ENCODE data around the gene TSHZ3.

Gene TSHZ3

DNA sequence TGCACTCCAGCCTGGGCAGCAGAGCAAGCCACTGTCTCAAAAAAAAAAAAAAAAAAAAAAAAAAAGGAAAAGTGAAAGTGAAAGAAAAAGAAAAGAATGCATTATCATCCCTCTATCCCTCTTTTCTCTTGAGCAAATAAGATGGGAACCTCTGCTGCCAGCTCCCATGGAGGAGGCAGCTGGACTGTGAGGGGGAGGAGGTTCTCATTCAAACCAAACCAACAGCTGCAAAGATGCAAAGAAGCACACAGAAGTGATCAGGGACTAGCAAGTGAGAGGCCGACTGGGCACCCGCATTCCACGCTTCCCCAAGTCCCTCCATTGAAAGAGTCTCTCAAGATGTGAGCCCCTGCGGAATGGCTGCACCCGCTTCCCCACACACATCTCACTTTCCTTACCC lies 63.5 kb downstream of the TSHZ3 start:
- no peak for DNase-seq

DNA sequence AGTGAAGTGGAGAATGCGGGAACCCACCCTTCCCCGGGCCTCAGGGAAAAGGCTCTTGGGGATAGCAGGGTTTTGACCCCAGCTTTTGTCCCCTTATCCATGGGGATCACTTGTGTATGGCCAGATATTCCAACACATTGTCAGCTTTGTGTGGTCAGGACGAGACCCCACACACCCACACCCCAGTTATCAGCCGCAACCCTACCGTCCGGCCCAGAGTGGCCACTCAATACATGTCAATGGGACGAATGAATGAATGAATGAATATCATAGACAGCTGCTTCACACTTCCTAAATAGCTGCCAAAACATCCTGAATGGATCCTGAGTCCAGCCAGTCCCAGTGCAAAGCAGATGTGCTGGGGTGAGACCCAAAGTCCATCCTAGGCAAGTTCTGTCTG lies 64.6 kb downstream of the TSHZ3 start:
- DNase-seq: no peak

DNA sequence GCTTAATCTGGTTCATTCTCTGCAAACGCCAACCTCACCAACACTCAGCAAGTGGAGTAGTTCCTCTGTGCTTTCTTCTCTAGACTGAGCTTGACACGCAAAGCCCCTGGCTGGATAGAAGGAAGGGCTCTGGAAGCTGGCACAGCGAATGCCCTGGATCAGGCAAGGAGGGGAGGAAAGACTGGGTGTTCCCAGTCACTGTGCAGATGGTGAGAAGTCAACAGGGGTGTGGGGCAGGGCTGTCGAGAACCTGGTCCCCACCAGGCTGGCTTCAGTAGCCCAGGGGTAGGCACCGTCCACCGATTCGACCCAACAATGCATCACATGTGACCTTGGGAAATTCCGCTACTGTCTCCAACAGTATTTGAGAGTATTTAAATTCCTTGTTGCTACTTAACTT lies 65.5 kb downstream of the TSHZ3 start:
- no peak for DNase-seq

DNA sequence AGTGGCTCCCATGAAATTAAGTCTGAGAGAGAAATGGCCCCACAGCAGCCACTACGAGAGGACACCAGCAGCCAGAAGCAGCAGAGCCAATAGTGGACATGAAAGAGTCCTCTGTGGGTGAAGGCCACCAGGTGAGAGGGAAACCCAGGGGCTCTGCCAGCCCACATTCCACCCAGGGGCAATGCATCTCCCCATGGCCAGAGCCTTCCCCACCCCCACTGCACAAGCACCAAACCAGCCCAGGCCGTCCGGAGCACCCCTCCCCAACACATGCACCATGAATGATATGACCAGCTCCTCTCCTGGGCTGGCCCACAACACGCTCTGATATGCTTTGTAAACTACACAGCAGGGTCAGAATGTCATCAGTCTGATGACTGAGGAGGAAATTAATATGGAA lies 66.9 kb downstream of the TSHZ3 start:
- no peak for DNase-seq

GRCh38 chr19:31280287-31281006 lies 68.8 kb downstream of the TSHZ3 start:
- no peak for DNase-seq

GRCh38 chr19:31279436-31279765 lies 69.8 kb downstream of the TSHZ3 start:
- no peak for DNase-seq

- DNase-seq: no peak
Measured at GRCh38 chr19:31278555-31279435, 70.4 kb downstream of the TSHZ3 start.

GRCh38 chr19:31277516-31277915 lies 71.7 kb downstream of the TSHZ3 start:
- DNase-seq: no peak

DNA sequence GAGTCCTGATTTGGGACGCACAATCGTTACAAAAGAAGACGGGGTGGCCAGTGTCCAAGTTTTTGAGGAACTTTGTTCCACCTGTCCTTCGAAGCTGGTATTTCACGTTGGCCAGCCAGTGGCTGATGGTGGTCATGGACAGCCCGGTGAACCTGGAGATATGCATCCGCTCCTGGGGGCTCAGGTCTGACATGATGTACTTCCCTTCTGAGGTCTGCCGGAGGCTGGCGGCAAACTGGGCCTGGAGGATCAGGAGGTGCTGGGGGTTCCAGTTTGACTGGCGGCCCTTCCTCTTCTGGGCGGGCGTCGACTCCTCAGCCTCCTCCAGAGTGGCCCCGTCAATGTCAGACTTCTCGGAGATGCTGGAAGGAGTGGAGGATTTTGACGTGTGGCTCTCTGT lies 72.4 kb downstream of the TSHZ3 start:
- DNase-seq: no peak

GRCh38 chr19:31275068-31275334 lies 74.2 kb downstream of the TSHZ3 start:
- no peak for DNase-seq

DNA sequence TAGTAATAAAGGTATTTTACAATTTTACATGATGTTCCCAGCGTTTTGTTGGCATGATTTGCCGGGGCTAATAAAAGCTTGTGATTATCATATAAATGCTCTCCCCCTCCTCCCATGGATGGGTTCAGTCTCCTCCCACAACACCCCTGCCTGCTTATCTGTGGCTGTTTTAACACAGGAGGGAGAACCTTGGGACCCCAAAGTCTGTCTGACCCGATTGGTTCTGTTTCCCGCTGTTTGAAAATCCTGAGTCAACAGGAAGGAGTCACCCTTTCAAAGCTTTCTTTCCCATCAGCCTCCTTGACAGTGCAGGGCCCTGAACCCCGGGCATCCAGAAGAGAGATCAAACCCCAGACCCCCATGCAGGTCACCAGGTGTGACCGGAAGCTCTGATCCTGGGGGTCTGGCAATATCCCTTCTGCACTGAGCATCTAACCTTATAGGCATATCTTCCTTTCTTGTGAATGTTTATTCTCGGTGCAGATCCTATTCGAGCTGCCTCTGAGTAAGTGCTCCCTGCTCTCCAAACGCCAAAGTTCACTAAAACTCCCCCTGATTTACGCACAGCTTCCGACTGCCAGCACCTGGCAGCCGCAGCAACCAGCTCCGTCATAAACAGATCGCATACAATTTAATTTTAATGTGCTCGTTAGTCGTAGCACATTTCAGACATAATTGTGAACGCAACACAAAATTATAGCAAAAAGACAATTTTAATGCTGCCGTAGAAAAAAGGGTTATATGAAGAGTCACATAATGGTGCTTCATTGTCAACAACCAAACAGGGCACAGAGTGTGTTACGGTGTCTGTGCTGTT lies 74.8 kb downstream of the TSHZ3 start:
- no peak for DNase-seq

DNA sequence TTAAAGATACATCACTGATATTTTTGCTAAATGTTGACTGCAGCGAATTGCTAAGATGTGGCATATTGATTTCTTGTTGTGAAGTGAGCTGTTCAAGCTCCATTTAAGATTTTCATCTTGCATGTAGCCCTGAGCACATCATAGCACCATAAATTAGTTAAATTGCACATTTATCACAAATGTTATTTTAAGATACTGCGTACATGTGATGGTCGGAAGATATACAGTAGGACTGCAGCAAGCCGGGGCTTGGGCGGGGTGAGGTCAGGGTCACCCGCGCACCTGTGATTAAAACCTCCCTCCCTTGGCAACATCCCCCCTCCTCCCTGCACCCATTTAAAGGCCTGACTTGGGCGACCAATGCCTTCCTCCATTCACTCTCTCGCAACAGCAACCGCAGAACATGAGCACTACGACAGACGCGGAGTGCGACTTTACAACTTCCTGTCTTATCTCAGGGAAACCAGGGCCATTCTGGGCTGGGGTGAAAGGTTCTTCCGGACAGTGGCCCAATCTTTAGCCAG lies 76.6 kb downstream of the TSHZ3 start:
- no peak for DNase-seq

DNA sequence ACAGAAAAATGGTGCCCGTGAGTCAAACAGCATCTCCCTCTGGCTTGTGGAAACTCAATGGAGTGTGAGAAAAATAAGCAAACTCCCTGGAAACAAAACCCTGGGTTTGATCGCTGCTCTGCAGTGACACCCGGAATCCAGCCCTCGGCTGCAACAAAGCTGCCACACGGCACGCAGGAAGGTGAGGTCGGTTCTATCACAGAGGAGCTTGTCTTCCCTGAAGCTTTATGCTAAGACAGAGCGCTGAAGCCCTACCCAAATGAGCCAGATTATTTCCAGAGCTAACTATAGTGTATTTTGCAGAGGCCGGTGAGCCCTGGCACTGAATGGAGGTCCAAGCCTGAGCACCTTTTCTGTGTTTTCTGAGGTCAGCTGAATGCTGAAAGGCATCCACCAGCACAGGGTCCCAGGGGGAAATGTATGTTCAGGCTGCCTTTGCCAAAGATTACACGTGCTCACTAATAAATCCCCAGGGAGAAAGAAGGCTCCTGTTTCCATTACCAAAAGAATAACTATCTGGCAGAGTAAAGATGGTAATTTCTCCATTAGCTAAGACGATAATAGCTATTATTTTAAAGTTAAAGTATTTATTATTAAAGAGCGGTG lies 77.8 kb downstream of the TSHZ3 start:
- DNase-seq: no peak

DNA sequence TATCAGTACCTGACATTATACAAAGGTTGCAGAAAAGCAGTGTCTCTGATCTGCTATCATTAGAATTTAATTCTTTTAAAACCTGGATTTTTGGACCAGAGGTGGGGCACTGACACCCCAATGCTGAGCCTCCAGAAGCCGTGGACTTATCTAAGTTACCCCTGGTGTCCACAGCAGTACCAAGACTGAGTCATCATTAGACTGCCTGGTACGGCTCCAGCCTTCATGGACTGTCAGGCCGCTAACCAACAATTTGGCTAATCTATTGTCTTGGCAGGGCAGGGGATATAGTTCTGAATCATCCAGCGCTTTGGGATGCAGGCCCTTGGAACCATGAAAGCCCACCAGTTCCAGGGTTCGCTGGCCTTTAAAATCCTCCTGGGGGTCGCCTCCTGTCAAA lies 78.3 kb downstream of the TSHZ3 start:
- no peak for DNase-seq

- no peak for DNase-seq
Measured at GRCh38 chr19:31269425-31270127, 79.7 kb downstream of the TSHZ3 start.

DNA sequence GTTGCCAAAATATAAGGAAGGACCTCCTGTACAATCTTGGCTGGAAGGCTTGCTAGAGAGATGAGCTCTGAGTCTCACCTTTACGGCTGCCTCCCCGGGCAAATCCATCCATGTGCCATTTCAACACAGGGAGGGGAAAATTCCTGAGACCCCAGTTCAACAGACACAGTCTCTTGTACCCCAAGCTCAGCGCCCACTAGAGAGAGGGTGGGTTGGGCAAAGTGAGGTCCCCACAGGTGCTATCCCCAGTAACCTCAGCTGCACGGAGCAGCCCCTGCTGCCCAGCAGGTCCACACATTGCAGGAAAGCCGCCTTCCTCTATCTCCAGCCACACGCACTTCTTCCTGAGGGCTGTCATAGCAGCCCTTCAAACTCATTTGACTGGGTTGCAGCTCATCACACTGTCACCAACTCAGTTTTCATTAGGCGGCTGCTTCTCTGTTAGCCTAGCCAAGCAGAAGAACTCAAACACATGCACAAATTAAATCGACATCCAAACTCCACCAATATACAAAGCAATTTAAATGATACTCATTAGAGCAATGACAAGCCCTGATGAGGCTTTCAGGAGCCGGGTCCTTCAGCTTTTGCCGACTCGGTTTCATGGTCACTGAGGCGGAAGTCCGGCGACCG lies 80.4 kb downstream of the TSHZ3 start:
- no peak for DNase-seq

GRCh38 chr19:31266731-31267130 lies 82.5 kb downstream of the TSHZ3 start:
- no peak for DNase-seq

- DNase-seq: no peak
Measured at GRCh38 chr19:31266196-31266595, 83.0 kb downstream of the TSHZ3 start.

DNA sequence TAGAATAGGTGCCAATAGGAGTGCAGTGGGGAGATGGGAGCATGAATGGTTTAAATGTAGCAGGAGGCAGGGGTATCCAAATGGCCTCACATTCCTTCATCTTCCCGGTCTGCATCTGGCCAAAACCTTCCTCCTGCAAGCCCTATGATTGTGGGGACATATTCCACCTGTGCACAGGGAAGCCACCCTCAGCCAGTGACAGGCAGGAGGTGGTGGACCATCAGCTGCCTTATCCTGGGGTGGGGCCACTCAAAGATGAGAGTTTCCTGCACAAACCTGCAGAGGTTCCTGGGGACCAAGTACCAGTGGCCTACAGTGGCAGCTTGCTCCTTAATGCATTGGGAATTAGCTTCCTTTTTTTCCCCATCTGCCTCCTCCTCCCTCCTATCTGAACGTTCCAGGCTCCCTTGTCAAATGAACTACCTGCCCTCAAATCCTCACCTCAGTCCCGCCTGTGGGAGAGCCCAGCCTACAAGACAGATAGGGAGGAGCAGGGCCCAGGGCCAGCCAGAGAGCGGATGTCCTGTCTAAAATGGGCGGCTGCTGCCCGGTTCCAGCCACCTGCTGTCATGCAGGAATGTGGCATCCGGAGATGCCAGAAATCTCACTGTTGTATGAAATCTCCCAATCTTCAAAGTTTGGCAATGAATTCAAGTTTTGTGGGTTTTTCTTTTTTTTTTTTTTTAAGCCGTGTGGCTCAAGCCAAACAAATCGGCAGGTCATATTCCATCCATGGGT lies 85.0 kb downstream of the TSHZ3 start:
- DNase-seq: no peak

- no peak for DNase-seq
Measured at GRCh38 chr19:31263328-31263727, 85.9 kb downstream of the TSHZ3 start.

DNA sequence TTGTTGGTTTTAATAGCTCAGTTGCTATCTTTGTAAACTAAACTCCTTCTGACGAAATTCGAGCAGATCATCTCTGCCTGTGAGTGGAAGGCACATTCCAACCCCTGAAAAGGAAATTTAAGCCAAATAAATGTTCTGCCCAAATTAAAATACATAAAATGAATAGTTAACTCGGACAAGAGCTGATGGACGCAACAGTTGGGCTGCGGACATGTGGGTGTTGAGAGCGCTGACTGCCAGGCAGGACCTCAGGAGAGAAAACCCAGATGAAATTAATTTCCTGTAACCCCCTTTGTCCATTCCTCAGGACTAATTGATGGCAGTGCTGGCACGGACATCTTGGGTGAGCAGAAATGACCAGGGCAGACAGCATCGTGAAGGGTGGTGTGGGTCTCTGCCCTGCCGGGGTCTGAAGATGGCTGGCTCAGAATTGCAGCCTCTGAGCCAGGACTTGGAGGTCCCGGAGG lies 86.5 kb downstream of the TSHZ3 start:
- no peak for DNase-seq
